GM03348 (cell line): ENCODE results near the gene KRTAP1-4.
"Not testable (repeated sequence)": the region's sequence is repeated elsewhere in the genome, so short reads cannot be mapped to it uniquely, and the experiment has no call there.

Source experiments
- DNase-seq: peaks from one replicate; pipeline ENCODE4 v3.0.0; 2012; ENCODE audit warnings: low spot score

KRTAP1-4 gene, protein sequence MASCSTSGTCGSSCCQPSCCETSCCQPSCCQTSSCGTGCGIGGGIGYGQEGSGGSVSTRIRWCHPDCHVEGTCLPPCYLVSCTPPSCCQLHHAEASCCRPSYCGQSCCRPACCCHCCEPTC

DNA sequence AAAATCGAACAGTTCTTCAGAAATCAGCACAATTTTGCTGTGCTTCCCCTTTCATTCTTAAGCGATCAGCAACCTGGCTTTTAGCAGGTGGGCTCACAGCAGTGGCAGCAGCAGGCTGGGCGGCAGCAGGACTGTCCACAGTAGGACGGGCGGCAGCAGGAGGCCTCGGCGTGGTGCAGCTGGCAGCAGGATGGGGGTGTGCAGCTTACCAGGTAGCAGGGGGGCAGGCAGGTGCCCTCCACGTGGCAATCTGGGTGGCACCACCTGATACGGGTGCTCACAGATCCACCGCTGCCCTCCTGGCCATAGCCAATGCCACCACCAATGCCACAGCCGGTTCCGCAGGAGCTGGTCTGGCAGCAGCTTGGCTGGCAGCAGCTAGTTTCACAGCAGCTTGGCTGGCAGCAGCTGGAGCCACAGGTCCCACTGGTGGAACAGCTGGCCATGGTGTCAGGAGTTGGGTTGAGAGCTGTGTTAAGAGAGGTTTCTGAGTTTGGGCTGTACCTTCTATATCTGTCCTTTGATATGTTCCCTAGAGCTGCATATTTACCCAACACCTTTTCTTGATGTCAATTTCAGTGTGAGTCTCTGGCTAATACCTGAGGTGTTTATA, at the start of gene KRTAP1-4:
Gene KRTAP1-4, minus strand, starts transcription at position 563 of the 613 bp plus-strand sequence. Its CDS starts 117 bp downstream, at position 446.
- DNase-seq = no peak

- DNase-seq = no peak
These were observed 46.8 kb upstream of the KRTAP1-4 start for GRCh38 chr17:41076788-41077187.

DNA sequence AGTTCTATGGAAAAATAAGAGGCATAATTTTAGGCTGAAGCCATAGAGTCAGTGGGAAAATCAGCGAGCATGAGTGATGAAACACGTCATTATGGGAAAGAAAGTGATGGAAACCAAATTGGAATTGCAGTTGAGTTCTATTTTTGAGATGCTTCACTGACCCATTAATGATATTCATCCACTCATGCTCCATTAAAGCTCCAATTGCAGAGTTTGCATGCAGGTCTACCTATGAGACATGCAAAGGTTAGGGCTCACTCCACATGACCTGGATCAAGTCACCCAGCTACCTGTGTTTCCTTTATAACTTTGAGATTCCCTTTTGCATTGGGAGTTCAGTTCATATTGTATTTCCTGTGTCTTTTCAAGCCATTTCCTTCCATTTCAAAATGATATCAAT, 43.7 kb upstream of the KRTAP1-4 start:
- DNase-seq = no peak

GRCh38 chr17:41071606-41072360, 41.8 kb upstream of the KRTAP1-4 start:
- no peak for DNase-seq

GRCh38 chr17:41069031-41069430, 39.0 kb upstream of the KRTAP1-4 start:
- DNase-seq = no peak

GRCh38 chr17:41067281-41067680, 37.3 kb upstream of the KRTAP1-4 start:
- DNase-seq = peak; percentile 36

- DNase-seq = peak; percentile 73
These were observed 36.0 kb upstream of the KRTAP1-4 start, which contains the start of gene KRTAP2-4 for GRCh38 chr17:41065829-41066624. Gene KRTAP2-4 (minus strand): TSS chr17:41065879. CDS start chr17:41065845, 34 bp downstream.

DNA sequence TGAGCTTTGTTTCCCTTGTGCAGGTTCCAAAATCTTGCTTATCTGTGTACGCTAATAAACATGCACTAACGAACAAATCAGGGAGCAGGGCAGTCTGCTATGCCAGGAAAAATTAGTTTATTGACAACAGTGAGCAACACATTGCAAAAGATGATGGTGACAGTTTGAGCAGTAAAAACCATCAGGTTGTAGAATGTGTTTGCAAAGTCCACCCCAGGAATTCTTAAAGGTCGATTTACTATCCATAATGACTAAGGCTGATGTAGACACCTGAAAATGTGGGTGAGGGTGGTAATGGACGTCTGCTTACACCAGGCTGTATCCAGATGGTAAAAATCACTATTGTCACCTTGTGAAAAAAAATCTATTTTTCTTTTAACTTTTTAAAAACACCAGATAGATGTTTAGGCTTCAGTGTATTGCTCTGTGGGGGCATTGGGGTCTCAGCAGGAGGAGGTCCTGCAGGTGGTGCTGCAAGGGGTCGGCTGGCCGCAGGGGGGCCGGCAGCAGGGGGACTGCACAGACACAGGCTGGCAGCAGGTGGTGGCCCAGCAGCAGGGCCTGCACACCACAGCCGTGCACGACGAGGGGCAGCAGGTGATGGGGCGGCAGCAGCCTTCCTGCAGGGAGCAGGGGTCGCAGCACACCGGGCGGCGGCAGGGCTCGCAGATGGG, 35.2 kb upstream of the KRTAP1-4 start:
- DNase-seq = not testable (repeated sequence)

GRCh38 chr17:41064301-41064700, 34.3 kb upstream of the KRTAP1-4 start:
- no peak for DNase-seq

GRCh38 chr17:41063449-41063848, 33.5 kb upstream of the KRTAP1-4 start:
- DNase-seq = no peak

- peak; percentile 73 for DNase-seq
These were observed 32.0 kb upstream of the KRTAP1-4 start for GRCh38 chr17:41061964-41062363.

GRCh38 chr17:41060052-41060604, 30.1 kb upstream of the KRTAP1-4 start, which contains the start of gene KRTAP2-3:
Gene KRTAP2-3 (minus strand): TSS chr17:41060114. CDS start chr17:41060050, 64 bp downstream.
- peak; percentile 46 for DNase-seq

DNA sequence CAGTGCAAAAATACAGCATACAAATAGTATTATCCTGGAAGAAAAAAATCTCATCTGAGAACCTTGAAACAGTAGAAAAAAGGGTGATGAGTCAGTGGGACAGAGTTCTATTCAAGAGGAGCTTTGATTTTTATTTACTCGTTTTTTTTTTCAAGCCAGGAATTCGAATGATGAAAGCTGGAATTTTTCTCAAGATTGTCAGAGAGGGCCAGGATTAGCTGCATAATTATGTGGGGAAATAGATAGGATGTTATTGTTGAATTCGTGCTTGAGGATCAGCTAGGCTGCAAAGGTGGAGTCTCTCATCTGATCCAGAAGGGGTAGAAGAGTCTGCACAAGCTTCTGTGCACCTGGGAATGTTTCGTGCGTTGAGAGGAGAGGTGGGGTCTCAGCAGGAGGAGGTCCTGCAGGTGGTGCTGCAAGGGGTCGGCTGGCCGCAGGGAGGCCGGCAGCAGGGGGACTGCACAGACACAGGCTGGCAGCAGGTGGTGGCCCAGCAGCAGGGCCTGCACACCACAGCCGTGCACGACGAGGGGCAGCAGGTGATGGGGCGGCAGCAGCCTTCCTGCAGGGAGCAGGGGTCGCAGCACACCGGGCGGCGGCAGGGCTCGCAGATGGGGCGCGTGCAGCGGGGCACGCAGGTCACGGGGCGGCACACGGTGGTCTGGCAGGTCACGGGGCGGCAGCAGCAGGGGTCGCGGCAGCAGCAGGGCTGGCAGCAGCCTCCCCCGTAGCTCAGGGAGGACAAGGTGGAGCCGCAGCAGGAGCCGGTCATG, 29.5 kb upstream of the KRTAP1-4 start:
- DNase-seq = peak; percentile 66

DNA sequence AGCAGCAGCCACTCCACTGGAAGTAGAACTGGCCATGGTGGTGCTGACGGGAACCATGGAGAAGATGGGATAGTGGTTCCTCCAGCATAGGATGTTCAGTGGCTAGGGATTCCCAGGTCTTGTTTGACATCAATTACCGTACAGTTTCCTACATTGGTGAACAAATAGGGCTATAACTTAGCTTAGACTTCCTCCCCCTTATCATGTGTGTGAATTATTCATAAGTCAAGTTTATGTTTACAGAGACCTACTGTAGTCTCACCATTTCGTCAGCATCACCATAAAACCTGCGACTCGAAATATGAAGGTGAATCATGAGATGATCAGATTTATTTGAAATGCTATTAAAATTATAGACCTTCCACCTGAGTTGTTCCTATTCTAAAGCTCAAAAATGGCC, 28.7 kb upstream of the KRTAP1-4 start:
- DNase-seq = no peak

DNA sequence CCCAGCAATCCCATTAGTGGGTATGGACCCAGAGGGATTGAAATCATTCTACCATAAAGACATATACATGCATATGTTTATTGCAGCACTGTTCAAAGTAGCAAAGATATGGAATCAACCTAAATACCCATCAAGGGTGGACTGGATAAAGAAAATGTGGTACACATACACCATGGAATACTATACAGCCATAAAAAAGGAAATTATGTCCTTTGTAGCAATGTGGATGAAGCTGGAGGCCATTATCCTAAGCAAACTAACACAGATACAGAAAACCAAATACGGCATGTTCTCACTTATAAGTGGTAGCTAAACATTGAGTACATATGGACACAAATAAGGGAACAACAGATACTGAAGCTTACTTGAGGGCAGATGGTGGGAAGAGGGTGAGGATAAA, 27.6 kb upstream of the KRTAP1-4 start:
- no peak for DNase-seq

DNA sequence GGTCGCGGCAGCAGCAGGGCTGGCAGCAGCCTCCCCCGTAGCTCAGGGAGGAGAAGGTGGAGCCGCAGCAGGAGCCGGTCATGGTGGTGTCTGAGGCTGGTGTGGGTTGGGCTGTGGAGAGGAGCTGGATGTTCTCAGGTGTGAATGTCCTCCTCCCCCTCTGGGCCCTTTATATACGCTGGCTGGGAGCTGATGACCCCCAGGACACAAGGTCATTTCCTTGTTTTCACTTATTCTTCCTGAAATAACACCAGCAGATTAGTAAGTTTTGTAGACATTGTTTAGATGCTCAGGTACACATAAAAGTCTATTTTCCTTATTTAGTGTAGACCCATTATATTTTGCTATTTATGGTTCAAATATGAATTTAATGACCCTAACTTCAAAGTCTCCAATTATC, 25.1 kb upstream of the KRTAP1-4 start, which contains the start of gene KRTAP2-2:
Gene KRTAP2-2, minus strand, starts transcription at position 101 of the 400 bp plus-strand sequence. Its CDS starts 19 bp downstream, at position 82.
- not testable (repeated sequence) for DNase-seq

GRCh38 chr17:41054556-41054955, 24.6 kb upstream of the KRTAP1-4 start:
- DNase-seq = not testable (repeated sequence)

- no peak for DNase-seq
These were observed 24.0 kb upstream of the KRTAP1-4 start for GRCh38 chr17:41054025-41054424.

- DNase-seq = no peak
These were observed 22.6 kb upstream of the KRTAP1-4 start for GRCh38 chr17:41052566-41052965.

GRCh38 chr17:41049110-41049509, 19.1 kb upstream of the KRTAP1-4 start:
- peak; percentile 42 for DNase-seq
